HepG2 (cell line): Measurements from ENCODE around the gene ZNF343. TPM values are rescaled to one million over a fixed set of nuclear protein-coding genes. Genes with fewer than 3 reads are reported as not detected.

Experiments used
- ASH2L ChIP-seq: fragments of 300-600, 200-600 bp; sonication (generic); IDR thresholded peaks from 2 replicates; pipeline ENCODE4 v1.7.0; 2017; ENCODE audit warnings: low read depth, mild to moderate bottlenecking, moderate library complexity, mixed read lengths, low read length; ENCODE audit not compliant: insufficient read length
- CENPX ChIP-seq: sonication (generic); formaldehyde crosslinking; IDR thresholded peaks from 2 replicates; pipeline ENCODE4 v1.9.0; 2021; ENCODE audit warnings: mild to moderate bottlenecking, missing genetic modification reagents, moderate library complexity
- DDIT3 ChIP-seq: sonication (generic); formaldehyde crosslinking; IDR thresholded peaks from 2 replicates; pipeline ENCODE4 v1.4.0; 2020; ENCODE audit warnings: mild to moderate bottlenecking, missing genetic modification reagents
- GMEB2 ChIP-seq: IDR thresholded peaks from 2 replicates; pipeline ENCODE4 v1.6.1; 2016; ENCODE audit warnings: missing biosample characterization, missing genetic modification reagents, low read depth
- HNRNPK ChIP-seq: fragments of 200-400 bp; formaldehyde crosslinking; IDR thresholded peaks from 2 replicates; pipeline ENCODE4 v1.6.1; 2018; ENCODE audit warnings: low read length, low read depth, moderate library complexity, mild to moderate bottlenecking; ENCODE audit not compliant: poor library complexity, severe bottlenecking
- KAT2B ChIP-seq: fragments of 150-350 bp; IDR thresholded peaks from 2 replicates; pipeline ENCODE4 v1.6.1; 2014; ENCODE audit warnings: low read depth, low read length, borderline replicate concordance
- KDM5B ChIP-seq: sonication (generic); formaldehyde crosslinking; IDR thresholded peaks from 2 replicates; pipeline ENCODE4 v1.4.0; 2020; ENCODE audit warnings: missing genetic modification reagents, mild to moderate bottlenecking, borderline replicate concordance
- KLF6 ChIP-seq: IDR thresholded peaks from 2 replicates; pipeline ENCODE4 v1.8.0; 2016; ENCODE audit warnings: missing biosample characterization, missing genetic modification reagents
- MED8 ChIP-seq: sonication (generic); formaldehyde crosslinking; IDR thresholded peaks from 2 replicates; pipeline ENCODE4 v1.8.1; 2023; ENCODE audit warnings: mild to moderate bottlenecking, missing genetic modification reagents; ENCODE audit not compliant: insufficient replicate concordance
- MXI1 ChIP-seq: IDR thresholded peaks from 3 replicates; pipeline ENCODE4 v1.6.1; 2012; ENCODE audit warnings: low read depth, low read length, inconsistent platforms, borderline replicate concordance
- PLRG1 ChIP-seq: fragments of 450-650 bp; conservative IDR thresholded peaks from 2 replicates; pipeline ENCODE4 v1.6.1; 2016
- SIN3A ChIP-seq: IDR thresholded peaks from 2 replicates; pipeline ENCODE4 v1.6.1; 2011; ENCODE audit warnings: low read depth, mild to moderate bottlenecking, control low read depth, low read length, borderline replicate concordance
- YEATS2 ChIP-seq: sonication (generic); formaldehyde crosslinking; IDR thresholded peaks from 2 replicates; pipeline ENCODE4 v1.4.0; 2020; ENCODE audit warnings: missing genetic modification reagents, borderline replicate concordance
- ZBTB44 ChIP-seq: sonication (generic); formaldehyde crosslinking; IDR thresholded peaks from 2 replicates; pipeline ENCODE4 v1.4.0; 2020; ENCODE audit warnings: missing genetic modification reagents
- ZNF510 ChIP-seq: sonication (generic); formaldehyde crosslinking; IDR thresholded peaks from 2 replicates; pipeline ENCODE4 v1.4.0; 2020; ENCODE audit warnings: low read depth, mild to moderate bottlenecking, missing genetic modification reagents
- ZNF570 ChIP-seq: sonication (generic); formaldehyde crosslinking; IDR thresholded peaks from 2 replicates; pipeline ENCODE4 v1.4.0; 2020; ENCODE audit warnings: mild to moderate bottlenecking, missing genetic modification reagents, borderline replicate concordance
- polyA plus RNA-seq, 8 experiments: library from polyadenylated mRNA; depleted of rRNA in 3 of 8; stranded (reverse) in 7 of 8; unstranded in 1 of 8; fragments of >200 nt; fragmentation: Illumina TruSeq in 4 of 8; extraction: Trizol in 4 of 8; gene quantifications; 2 replicates each; pipeline versions ENCODE4 v1.2.1 to v1.2.3, GENCODE V29; 2011 to 2016; ENCODE audit warnings: low read depth in 4 of 8, missing spikeins in 1 of 8, mixed read lengths in 1 of 8; ENCODE audit not compliant: insufficient read depth in 1 of 8
- total RNA-seq, 5 experiments: library from RNA; depleted of rRNA; stranded (reverse); fragments of >200 nt; fragmentation: Illumina TruSeq; extraction: Trizol; gene quantifications; 2 replicates each; pipeline ENCODE4 v1.2.3, GENCODE V29; 2016; ENCODE audit warnings: low read depth in 1 of 5
- TF ChIP-seq, protein P1 (sequence below): sonication (generic); formaldehyde crosslinking; IDR thresholded peaks from 2 replicates; pipeline ENCODE4 v1.5.0; 2020; ENCODE audit warnings: missing genetic modification reagents
- TF ChIP-seq, protein P2 (sequence below): sonication (generic); formaldehyde crosslinking; IDR thresholded peaks from 2 replicates; pipeline ENCODE4 v1.4.0; 2020; ENCODE audit warnings: mild to moderate bottlenecking, missing genetic modification reagents, borderline replicate concordance
- TF ChIP-seq, protein P3 (sequence below): sonication (generic); formaldehyde crosslinking; conservative IDR thresholded peaks from 2 replicates; pipeline ENCODE4 v1.8.0; 2022; ENCODE audit warnings: low read depth, missing genetic modification reagents
- TF ChIP-seq, protein P4 (sequence below): sonication (generic); formaldehyde crosslinking; IDR thresholded peaks from 2 replicates; pipeline ENCODE4 v1.4.0; 2020; ENCODE audit warnings: missing genetic modification reagents

Gene ZNF343
- total and polyA plus RNA-seq, 2 of the 13 experiments (the other 11 are each of a cell fraction or from before 2014, with no cell fraction given) = 16.4 to 22.1 TPM

DNA sequence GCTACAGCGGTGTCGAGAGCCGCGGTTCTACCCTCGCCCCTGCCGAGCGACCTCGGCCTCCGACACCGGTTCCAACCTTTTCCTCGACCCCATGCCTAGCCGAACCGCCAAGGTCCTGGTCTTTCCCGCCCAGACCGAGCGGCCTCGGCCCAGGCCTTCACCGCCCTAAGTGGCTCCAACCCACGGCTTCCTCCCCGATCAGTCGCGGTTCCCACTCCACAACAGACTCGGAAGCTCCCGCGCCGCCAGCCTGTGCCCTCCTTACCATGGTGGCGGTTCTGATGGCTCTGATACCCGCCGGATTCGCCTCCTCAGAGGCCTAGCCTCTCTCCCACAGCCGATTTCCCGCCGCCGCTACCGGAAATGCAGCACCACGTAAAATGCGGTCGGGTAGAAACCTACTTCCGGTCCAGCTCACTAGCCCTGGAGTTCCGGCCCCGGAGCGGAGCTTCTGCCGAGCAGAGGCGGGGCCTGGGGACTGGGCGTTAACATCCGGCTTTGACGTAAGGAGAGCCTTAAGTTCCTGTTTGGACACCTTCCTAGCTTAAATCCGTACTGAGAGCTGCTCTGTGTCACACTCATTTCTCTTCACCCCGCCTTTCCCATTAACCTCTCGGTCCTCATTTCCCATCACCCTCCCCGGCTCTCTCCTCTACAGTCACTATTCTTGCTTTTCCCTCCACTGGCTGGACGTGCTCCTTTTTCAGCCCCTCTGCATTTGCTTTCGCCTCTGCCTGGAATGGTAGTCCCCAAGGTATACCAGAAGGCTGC, 38.1 kb downstream of the ZNF343 start, which contains the start of gene SNRPB (continued):
- TF ChIP-seq MXI1 = peak; percentile 81
- peak; percentile 100 for TF ChIP-seq ZNF510 (CRISPR knock-in tag)
- no peak for TF ChIP-seq PLRG1
- no peak for TF ChIP-seq CENPX (CRISPR knock-in tag)
- peak; percentile 100 for TF ChIP-seq KDM5B
- no peak; the same call in 1 of the 2 replicates for TF ChIP-seq DDIT3 (CRISPR knock-in tag)
- peak; percentile 100 for TF ChIP-seq YEATS2 (CRISPR knock-in tag)
- TF ChIP-seq, protein P1, sequence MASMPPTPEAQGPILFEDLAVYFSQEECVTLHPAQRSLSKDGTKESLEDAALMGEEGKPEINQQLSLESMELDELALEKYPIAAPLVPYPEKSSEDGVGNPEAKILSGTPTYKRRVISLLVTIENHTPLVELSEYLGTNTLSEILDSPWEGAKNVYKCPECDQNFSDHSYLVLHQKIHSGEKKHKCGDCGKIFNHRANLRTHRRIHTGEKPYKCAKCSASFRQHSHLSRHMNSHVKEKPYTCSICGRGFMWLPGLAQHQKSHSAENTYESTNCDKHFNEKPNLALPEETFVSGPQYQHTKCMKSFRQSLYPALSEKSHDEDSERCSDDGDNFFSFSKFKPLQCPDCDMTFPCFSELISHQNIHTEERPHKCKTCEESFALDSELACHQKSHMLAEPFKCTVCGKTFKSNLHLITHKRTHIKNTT (CRISPR knock-in tag) = no peak
- TF ChIP-seq KAT2B = no peak
- TF ChIP-seq HNRNPK = peak; percentile 85
- peak; percentile 97 for TF ChIP-seq ZBTB44
- TF ChIP-seq, protein P2, sequence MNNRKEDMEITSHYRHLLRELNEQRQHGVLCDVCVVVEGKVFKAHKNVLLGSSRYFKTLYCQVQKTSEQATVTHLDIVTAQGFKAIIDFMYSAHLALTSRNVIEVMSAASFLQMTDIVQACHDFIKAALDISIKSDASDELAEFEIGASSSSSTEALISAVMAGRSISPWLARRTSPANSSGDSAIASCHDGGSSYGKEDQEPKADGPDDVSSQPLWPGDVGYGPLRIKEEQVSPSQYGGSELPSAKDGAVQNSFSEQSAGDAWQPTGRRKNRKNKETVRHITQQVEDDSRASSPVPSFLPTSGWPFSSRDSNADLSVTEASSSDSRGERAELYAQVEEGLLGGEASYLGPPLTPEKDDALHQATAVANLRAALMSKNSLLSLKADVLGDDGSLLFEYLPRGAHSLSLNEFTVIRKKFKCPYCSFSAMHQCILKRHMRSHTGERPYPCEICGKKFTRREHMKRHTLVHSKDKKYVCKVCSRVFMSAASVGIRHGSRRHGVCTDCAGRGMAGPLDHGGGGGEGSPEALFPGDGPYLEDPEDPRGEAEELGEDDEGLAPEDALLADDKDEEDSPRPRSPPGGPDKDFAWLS (CRISPR knock-in tag) = peak; percentile 97; the same call in 1 of the 2 replicates
- peak; percentile 86; the same call in 1 of the 2 replicates for TF ChIP-seq SIN3A
- TF ChIP-seq GMEB2 = peak; percentile 53; the same call in 1 of the 2 replicates
- TF ChIP-seq, protein P3, sequence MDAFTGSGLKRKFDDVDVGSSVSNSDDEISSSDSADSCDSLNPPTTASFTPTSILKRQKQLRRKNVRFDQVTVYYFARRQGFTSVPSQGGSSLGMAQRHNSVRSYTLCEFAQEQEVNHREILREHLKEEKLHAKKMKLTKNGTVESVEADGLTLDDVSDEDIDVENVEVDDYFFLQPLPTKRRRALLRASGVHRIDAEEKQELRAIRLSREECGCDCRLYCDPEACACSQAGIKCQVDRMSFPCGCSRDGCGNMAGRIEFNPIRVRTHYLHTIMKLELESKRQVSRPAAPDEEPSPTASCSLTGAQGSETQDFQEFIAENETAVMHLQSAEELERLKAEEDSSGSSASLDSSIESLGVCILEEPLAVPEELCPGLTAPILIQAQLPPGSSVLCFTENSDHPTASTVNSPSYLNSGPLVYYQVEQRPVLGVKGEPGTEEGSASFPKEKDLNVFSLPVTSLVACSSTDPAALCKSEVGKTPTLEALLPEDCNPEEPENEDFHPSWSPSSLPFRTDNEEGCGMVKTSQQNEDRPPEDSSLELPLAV = no peak
- TF ChIP-seq MED8 (CRISPR knock-in tag) = peak; percentile 99
- TF ChIP-seq, protein P4, sequence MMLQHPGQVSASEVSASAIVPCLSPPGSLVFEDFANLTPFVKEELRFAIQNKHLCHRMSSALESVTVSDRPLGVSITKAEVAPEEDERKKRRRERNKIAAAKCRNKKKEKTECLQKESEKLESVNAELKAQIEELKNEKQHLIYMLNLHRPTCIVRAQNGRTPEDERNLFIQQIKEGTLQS (CRISPR knock-in tag) = peak; percentile 82
- peak; percentile 99 for TF ChIP-seq KLF6 (CRISPR knock-in tag)
- TF ChIP-seq ASH2L = peak; percentile 100
- TF ChIP-seq ZNF570 (CRISPR knock-in tag) = peak; percentile 97; the same call in 1 of the 2 replicates
